RWPE1 (cell line): ENCODE measurements around the gene KLRK1.
"Not testable (repeated sequence)": the region's sequence is repeated elsewhere in the genome, so short reads cannot be mapped to it uniquely, and the experiment has no call there.

Experiments used
- CTCF ChIA-PET: fragments of 350-600 bp; sonication (Branson Sonifier 250); formaldehyde crosslinking; extraction: SDS; loops from one replicate; lab custom pipeline; 2021; lab: Yijun Ruan, JAX
- POLR2A ChIA-PET: fragments of 400-600 bp; formaldehyde crosslinking; extraction: SDS; loops from one replicate; lab custom pipeline; 2020; ENCODE audit warnings: antibody characterized with exemption; ENCODE audit not compliant: low non-redundant PET; lab: Yijun Ruan, JAX
- DNase-seq: peaks from one replicate; pipeline ENCODE4 v3.0.0; 2012; ENCODE audit warnings: low spot score
- H3K27ac ChIP-seq: fragments of 450-650 bp; 2 replicates; pipeline ENCODE4 v1.5.1; 2017
- CTCF ChIP-seq: fragments of 450-650 bp; conservative IDR thresholded peaks from 2 replicates; pipeline ENCODE4 v1.5.1; 2017; ENCODE audit warnings: low read depth, mild to moderate bottlenecking

Gene KLRK1

GRCh38 chr12:10369557-10370415 is 20.1 kb downstream of the KLRK1 start:
- DNase-seq: no peak
- H3K27ac ChIP-seq: no peak overlapping the region
- ChIA-PET CTCF (no interaction called here), POLR2A (no interaction called here)
- no peak for TF ChIP-seq CTCF

GRCh38 chr12:10368206-10369171 is 21.4 kb downstream of the KLRK1 start:
- CTCF ChIA-PET: interaction anchor here (0.7 kb wide), 1 partner anchor 145 kb away, joined by 3 read pairs; no protein-coding TSS in a partner anchor
- no peak overlapping the region for H3K27ac ChIP-seq

GRCh38 chr12:10367714-10368113 is 22.1 kb downstream of the KLRK1 start:
- CTCF ChIA-PET: not testable (repeated sequence)

More at GRCh38 chr12:10368206-10369171, 21.4 kb downstream of the KLRK1 start:
- no peak for DNase-seq
- TF ChIP-seq CTCF: no peak
- POLR2A ChIA-PET: no interaction called here

GRCh38 chr12:10366875-10367274 is 23.0 kb downstream of the KLRK1 start:
- DNase-seq: no peak
- no peak; the same call in 1 of the 2 replicates for TF ChIP-seq CTCF
- CTCF ChIA-PET: interaction anchor here (0.6 to 1.2 kb wide), 6 partner anchors 25 to 547 kb away, joined by 3 to 5 read pairs (median 4); partner anchors contain the start of gene GABARAPL1
- H3K27ac ChIP-seq: no peak overlapping the region
- POLR2A ChIA-PET: no interaction called here

More at GRCh38 chr12:10367714-10368113, 22.1 kb downstream of the KLRK1 start:
- DNase-seq, H3K27ac ChIP-seq, POLR2A ChIA-PET: not testable (repeated sequence)

- TF ChIP-seq CTCF: no peak
- ChIA-PET CTCF (interaction anchor here (0.5 to 1.2 kb wide), 6 partner anchors 26 to 329 kb away, joined by 3 to 5 read pairs (median 4); no protein-coding TSS in a partner anchor), POLR2A (no interaction called here)
- no peak for DNase-seq
- H3K27ac ChIP-seq: peak overlapping the region; percentile 96
These were observed 24.0 kb downstream of the KLRK1 start for GRCh38 chr12:10365696-10366405.

- H3K27ac ChIP-seq: peak overlapping the region; percentile 96
- TF ChIP-seq CTCF: no peak
- CTCF ChIA-PET: interaction anchor here (0.7 kb wide), 1 partner anchor 34 kb away, joined by 4 read pairs; no protein-coding TSS in a partner anchor
- peak; percentile 62 for DNase-seq
- POLR2A ChIA-PET: interaction anchor here (0.5 kb wide), 1 partner anchor 67 kb away, joined by 3 read pairs; no protein-coding TSS in a partner anchor
These were observed 24.8 kb downstream of the KLRK1 start for GRCh38 chr12:10364815-10365622.
